Kidney (tissue), 14 donors: ENCODE measurements around the gene ZNF469. TPM values are rescaled to one million over a fixed set of nuclear protein-coding genes. Genes with fewer than 3 reads are reported as not detected.

Source experiments
- DNase-seq, 5 donors: peaks; one replicate each; pipeline ENCODE4 v3.0.0-alpha.2; 2013 to 2020
- FAIRE-seq: peaks from 2 replicates; lab custom pipeline; 2012; peaks lifted over from hg19 to GRCh38; lab: Jason Lieb, UNC
- H3K27ac ChIP-seq, 2 donors: one replicate each; pipeline ENCODE4 v1.7.0; 2013; ENCODE audit warnings: low read depth in 2 of 2, low read length in 2 of 2, inconsistent platforms in 1 of 2
- H3K27me3 ChIP-seq: one replicate; pipeline ENCODE4 v1.7.1; 2013; ENCODE audit warnings: low read length, inconsistent platforms; ENCODE audit not compliant: control insufficient read depth, insufficient read depth
- H3K36me3 ChIP-seq, 3 donors: one replicate each; pipeline versions ENCODE4 v1.7.0 to v1.7.1; 2013; ENCODE audit warnings: low read length in 3 of 3, control low read depth in 1 of 3, inconsistent platforms in 1 of 3; ENCODE audit not compliant: insufficient read depth in 3 of 3, control insufficient read depth in 2 of 3
- H3K4me1 ChIP-seq, 3 donors: one replicate each; pipeline versions ENCODE4 v1.7.0 to v1.7.1; 2013; ENCODE audit warnings: low read length in 3 of 3, inconsistent platforms in 1 of 3, low read depth in 1 of 3; ENCODE audit not compliant: control insufficient read depth in 2 of 3, insufficient read depth in 2 of 3
- H3K4me3 ChIP-seq, 3 donors: one replicate each; pipeline versions ENCODE4 v1.7.0 to v1.8.1; 2013; ENCODE audit warnings: low read length in 3 of 3, control low read depth in 1 of 3, inconsistent platforms in 1 of 3
- H3K9ac ChIP-seq, 3 donors: one replicate each; pipeline versions ENCODE4 v1.7.0 to v1.7.1; 2013; ENCODE audit warnings: low read length in 3 of 3, control low read depth in 1 of 3, inconsistent platforms in 1 of 3
- H3K9me3 ChIP-seq, 3 donors: one replicate each; pipeline versions ENCODE4 v1.7.0 to v1.7.1; 2013; ENCODE audit warnings: low read length in 3 of 3, control low read depth in 1 of 3, inconsistent platforms in 1 of 3; ENCODE audit not compliant: control insufficient read depth in 2 of 3, insufficient read depth in 1 of 3
- CTCF ChIP-seq: IDR thresholded peaks from 3 replicates; pipeline ENCODE4 v1.5.1; 2012; ENCODE audit warnings: mild to moderate bottlenecking, moderate library complexity, borderline replicate concordance; ENCODE audit not compliant: insufficient read depth; ENCODE audit errors: extremely low read depth
- intact Hi-C: fragments of 100-400 bp; cut with DNase I; formaldehyde crosslinking; loops from one replicate; pipeline ENCODE4 v1.11.1; 2022
- polyA plus RNA-seq: library from polyadenylated mRNA; stranded (reverse); fragments of 350-450 nt; fragmentation: Illumina TruSeq; extraction: RNeasy Lipid Tissue Mini Kit (QIAGEN cat#74804); gene quantifications from one replicate; pipeline ENCODE4 v1.2.3, GENCODE V29; 2014; ENCODE audit warnings: low read depth, low replicate concordance; ENCODE audit not compliant: insufficient read depth
- total RNA-seq: library from RNA; stranded (reverse); fragmentation: NEBNext Ultra II Directional; extraction: Animal tissue kit (Norgen Biotek cat#: 25700); gene quantifications from one replicate; pipeline ENCODE4 v1.2.1, GENCODE V29; 2021
- donor health status: control.
- donor health status: control.
- donor health status: control.
- donor health status: control.
- donor health status: control.
- donor health status: DM: yes; HTN: yes; CAD: no.
- donor health status: Normal renal cell carcinoma (clear cell type).

ZNF469 gene
- total and polyA plus RNA-seq, 2 donors from 2014 or later = 0.09 to 1.6 TPM

GRCh38 chr16:88348377-88349152 is 34.2 kb upstream of the ZNF469 start:
- Histone ChIP-seq H3K27me3 (no peaks in the 10 kb centered on the region), H3K4me1 (no peaks in the 10 kb centered on the region), H3K27ac (no peak overlapping the region), H3K9ac (no peak overlapping the region), H3K36me3 (no peaks in the 10 kb centered on the region), H3K9me3 (no peaks in the 10 kb centered on the region), H3K4me3 (no peak overlapping the region)
- intact Hi-C loops = no loop called here
- TF ChIP-seq CTCF = no peak
- DNase-seq = peak in 2 of 5 donors; percentile 37 to 54
- FAIRE-seq = no peak

DNA sequence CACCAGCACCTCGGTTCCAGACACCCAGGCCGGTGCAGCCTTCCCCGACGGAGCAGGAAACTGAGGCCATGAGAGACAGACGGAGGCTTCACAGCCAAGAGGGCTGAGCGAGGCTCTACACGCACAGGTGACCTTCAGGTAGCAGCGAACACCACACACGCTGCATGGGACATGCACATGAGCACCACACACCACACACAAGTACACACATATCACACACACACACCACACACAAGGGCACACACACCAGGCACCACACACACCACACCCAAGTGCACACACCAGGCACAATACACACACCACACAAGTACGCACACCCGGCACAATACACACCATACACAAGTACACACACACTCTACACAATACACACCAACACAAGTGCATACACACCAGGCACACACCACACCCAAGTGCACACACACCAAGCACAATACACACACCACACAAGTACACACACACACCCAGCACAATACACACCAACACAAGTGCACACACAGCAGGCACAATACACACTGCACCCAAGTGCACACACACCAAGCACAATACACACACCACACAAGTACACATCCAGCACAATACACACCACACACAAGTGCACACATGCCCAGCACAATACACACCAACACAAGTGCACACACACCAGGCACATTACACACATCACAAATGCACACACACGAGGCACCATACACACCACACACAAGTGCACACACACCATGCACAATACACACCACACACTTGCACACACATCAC is 33.4 kb upstream of the ZNF469 start:
- no peak overlapping the region for H3K27ac ChIP-seq
- FAIRE-seq (no peak), DNase-seq (peak in 2 of 5 donors; percentile 6 to 18)
- H3K4me3 ChIP-seq = peak overlapping the region in 1 of 3 donors; percentile 38
- H3K9ac ChIP-seq = no peak overlapping the region
- H3K4me1 ChIP-seq = no peaks in the 10 kb centered on the region
- intact Hi-C loops = no loop called here
- H3K27me3 ChIP-seq = no peaks in the 10 kb centered on the region
- no peaks in the 10 kb centered on the region for H3K36me3 ChIP-seq
- TF ChIP-seq CTCF = no peak
- H3K9me3 ChIP-seq = no peaks in the 10 kb centered on the region

DNA sequence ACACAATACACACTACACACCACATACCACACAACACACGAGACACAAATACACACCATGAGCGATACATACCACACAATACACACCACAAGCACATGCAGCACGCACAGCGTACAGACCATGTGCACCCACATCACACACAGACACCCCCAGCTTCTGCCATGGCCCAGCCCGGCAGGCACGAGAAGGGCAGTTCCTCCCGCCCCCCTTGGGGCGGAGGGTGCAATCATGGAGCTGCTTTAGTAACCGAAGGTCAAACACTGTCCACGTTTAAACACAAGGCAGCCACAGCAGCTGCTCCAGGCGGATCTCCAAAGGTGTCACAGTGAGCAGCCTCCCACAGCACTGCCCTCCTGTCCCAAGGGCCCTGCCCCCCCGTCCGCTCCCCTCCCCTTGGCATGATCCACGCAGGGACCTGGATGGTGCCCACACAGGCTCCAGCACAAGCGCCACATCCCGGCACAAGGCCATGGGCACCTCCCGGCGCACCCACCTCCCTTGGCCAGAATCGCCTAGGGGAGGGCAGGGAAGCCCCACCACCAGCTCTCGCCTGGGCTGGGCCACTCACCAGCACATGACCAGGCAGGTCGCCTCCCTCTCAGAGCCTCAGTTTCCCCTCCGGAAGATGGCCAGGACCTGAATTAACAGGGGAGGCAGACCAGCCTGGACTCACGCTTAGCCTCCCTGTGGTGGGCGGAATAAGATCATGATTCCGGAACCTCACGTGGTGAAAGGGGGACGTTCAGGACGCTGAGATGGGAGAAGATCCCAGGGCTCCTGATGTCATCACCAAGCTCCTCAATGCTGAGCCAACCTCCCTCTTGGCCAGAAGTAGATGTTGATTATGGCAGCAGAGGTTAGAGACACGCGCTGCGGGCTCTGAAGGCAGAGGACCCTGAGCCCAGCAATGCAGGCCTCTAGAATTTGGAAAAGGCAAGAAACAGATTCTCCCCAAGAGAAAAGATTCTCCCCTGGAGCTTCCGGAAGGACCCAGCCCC is 32.6 kb upstream of the ZNF469 start:
- no peak for FAIRE-seq
- H3K9me3 ChIP-seq = no peaks in the 10 kb centered on the region
- H3K4me3 ChIP-seq = no peak overlapping the region
- no peaks in the 10 kb centered on the region for H3K4me1 ChIP-seq
- H3K27ac ChIP-seq = no peak overlapping the region
- H3K27me3 ChIP-seq = no peaks in the 10 kb centered on the region
- DNase-seq = peak in 2 of 5 donors; percentile 25 to 60
- intact Hi-C loops = no loop called here
- no peaks in the 10 kb centered on the region for H3K36me3 ChIP-seq
- no peak for TF ChIP-seq CTCF
- H3K9ac ChIP-seq = no peak overlapping the region
